Central memory CD8-positive, alpha-beta T cell (primary cell): ENCODE measurements around the gene CD177.

Experiments
- ATAC-seq: fragments of 150-1000 bp; cut with Tn5 transposase; replicated peaks from 2 replicates; pipeline ENCODE4 v1.10.0; 2022; ENCODE audit warnings: mild to moderate bottlenecking, moderate FRiP score, moderate number of reproducible peaks; ENCODE audit not compliant: poor library complexity, severe bottlenecking; ENCODE audit errors: extremely low read depth
- DNase-seq, 2 donors: peaks; one replicate each; pipeline ENCODE4 v3.0.0; 2021; ENCODE audit warnings: low spot score in 2 of 2
- H3K27ac Mint-ChIP-seq: one replicate; pipeline ENCODE4 v1.8.0; 2022; ENCODE audit warnings: low read depth, mild to moderate bottlenecking, moderate library complexity, mixed read lengths
- H3K27me3 Mint-ChIP-seq: one replicate; pipeline ENCODE4 v1.8.0; 2022; ENCODE audit warnings: mixed read lengths
- H3K36me3 Mint-ChIP-seq: one replicate; pipeline ENCODE4 v1.8.0; 2022; ENCODE audit warnings: mild to moderate bottlenecking, moderate library complexity, mixed read lengths; ENCODE audit not compliant: insufficient read depth
- H3K4me1 Mint-ChIP-seq: one replicate; pipeline ENCODE4 v1.8.0; 2022; ENCODE audit warnings: mixed read lengths
- H3K4me3 Mint-ChIP-seq: one replicate; pipeline ENCODE4 v1.8.0; 2022; ENCODE audit warnings: mild to moderate bottlenecking, moderate library complexity, mixed read lengths
- H3K9me3 Mint-ChIP-seq: one replicate; pipeline ENCODE4 v1.8.0; 2022; ENCODE audit warnings: mixed read lengths

Gene CD177

GRCh38 chr19:43406297-43406696, 52.8 kb downstream of the CD177 start:
- peaks cover 33% of the 10 kb centered on the region for H3K27me3 Mint-ChIP-seq
- H3K4me1 Mint-ChIP-seq: no peaks in the 10 kb centered on the region
- DNase-seq (no peak), ATAC-seq (no peak)
- no peaks in the 10 kb centered on the region for H3K36me3 Mint-ChIP-seq
- no peak overlapping the region for H3K27ac Mint-ChIP-seq
- H3K9me3 Mint-ChIP-seq: no peaks in the 10 kb centered on the region
- no peak overlapping the region for H3K4me3 Mint-ChIP-seq

GRCh38 chr19:43407416-43408005, 54.0 kb downstream of the CD177 start:
- Mint-ChIP-seq H3K27me3 (peaks cover 41% of the 10 kb centered on the region), H3K4me3 (no peak overlapping the region), H3K27ac (no peak overlapping the region), H3K4me1 (no peaks in the 10 kb centered on the region), H3K9me3 (no peaks in the 10 kb centered on the region), H3K36me3 (no peaks in the 10 kb centered on the region)
- no peak for ATAC-seq
- DNase-seq: no peak

GRCh38 chr19:43408043-43408442, 54.6 kb downstream of the CD177 start:
- no peaks in the 10 kb centered on the region for H3K9me3 Mint-ChIP-seq
- H3K4me3 Mint-ChIP-seq: no peak overlapping the region
- H3K4me1 Mint-ChIP-seq: no peaks in the 10 kb centered on the region
- ATAC-seq: no peak
- no peak overlapping the region for H3K27ac Mint-ChIP-seq
- no peak for DNase-seq
- peaks cover 43% of the 10 kb centered on the region for H3K27me3 Mint-ChIP-seq
- H3K36me3 Mint-ChIP-seq: no peaks in the 10 kb centered on the region

GRCh38 chr19:43409415-43409814, 55.9 kb downstream of the CD177 start:
- H3K27ac Mint-ChIP-seq: no peak overlapping the region
- no peaks in the 10 kb centered on the region for H3K9me3 Mint-ChIP-seq

GRCh38 chr19:43412441-43412840, 59.0 kb downstream of the CD177 start:
- no peak for ATAC-seq
- Mint-ChIP-seq H3K27ac (no peak overlapping the region), H3K4me1 (no peaks in the 10 kb centered on the region), H3K9me3 (no peaks in the 10 kb centered on the region), H3K36me3 (peaks cover 1% of the 10 kb centered on the region), H3K27me3 (peaks cover 30% of the 10 kb centered on the region), H3K4me3 (no peak overlapping the region)
- no peak for DNase-seq

More at GRCh38 chr19:43409415-43409814, 55.9 kb downstream of the CD177 start:
- Mint-ChIP-seq H3K36me3 (no peaks in the 10 kb centered on the region), H3K27me3 (peaks cover 41% of the 10 kb centered on the region), H3K4me3 (no peak overlapping the region), H3K4me1 (no peaks in the 10 kb centered on the region)
- no peak for ATAC-seq
- no peak for DNase-seq
